GM18858 (cell line): ENCODE measurements around the gene NKAIN2.

Experiments used
- ATAC-seq: cut with Tn5 transposase; IDR thresholded peaks from one replicate; pipeline ENCODE4 v1.9.1; 2021; ENCODE audit not compliant: unreplicated experiment

NKAIN2 gene

DNA sequence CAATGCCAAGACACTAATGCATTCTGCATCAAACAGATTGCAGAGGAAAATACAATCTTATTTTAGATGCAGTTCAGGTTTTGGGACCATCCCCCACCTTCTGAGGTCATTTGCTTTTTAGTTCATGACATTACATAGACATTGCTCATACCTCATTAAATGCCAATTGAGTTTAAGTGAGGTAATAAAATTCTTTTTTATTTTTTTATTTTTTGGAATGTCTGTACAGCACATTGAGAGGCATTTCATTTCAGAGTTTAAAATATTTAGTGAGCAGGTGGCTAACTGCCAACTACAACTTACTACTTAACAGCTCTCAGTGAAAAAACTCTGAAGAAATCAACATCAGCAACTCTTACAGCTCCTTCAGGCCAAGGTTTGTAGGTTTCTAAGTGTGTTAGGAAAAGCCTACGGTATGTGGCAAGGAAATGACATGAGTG, 676.3 kb downstream of the NKAIN2 start:
- ATAC-seq: no peak

DNA sequence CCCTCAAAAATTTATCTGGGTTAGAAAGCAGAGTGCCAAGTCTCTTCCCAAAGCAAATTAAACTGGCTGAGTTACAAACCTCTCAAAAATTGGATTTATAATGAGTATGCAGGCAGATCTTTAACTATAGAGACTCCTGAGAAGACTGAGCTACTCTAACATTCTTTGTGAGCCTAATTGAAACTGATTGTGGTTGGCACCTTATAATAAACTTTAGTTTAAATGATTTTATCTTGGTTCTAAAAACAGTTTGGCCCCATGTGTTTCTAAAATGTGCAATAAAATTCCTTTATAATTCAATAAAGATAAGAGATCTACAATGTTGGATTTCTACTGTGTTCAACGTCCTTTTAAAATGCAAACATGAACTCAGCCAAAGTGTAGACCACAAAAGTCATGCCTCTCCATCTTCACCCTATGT, 678.4 kb downstream of the NKAIN2 start:
- ATAC-seq: no peak

DNA sequence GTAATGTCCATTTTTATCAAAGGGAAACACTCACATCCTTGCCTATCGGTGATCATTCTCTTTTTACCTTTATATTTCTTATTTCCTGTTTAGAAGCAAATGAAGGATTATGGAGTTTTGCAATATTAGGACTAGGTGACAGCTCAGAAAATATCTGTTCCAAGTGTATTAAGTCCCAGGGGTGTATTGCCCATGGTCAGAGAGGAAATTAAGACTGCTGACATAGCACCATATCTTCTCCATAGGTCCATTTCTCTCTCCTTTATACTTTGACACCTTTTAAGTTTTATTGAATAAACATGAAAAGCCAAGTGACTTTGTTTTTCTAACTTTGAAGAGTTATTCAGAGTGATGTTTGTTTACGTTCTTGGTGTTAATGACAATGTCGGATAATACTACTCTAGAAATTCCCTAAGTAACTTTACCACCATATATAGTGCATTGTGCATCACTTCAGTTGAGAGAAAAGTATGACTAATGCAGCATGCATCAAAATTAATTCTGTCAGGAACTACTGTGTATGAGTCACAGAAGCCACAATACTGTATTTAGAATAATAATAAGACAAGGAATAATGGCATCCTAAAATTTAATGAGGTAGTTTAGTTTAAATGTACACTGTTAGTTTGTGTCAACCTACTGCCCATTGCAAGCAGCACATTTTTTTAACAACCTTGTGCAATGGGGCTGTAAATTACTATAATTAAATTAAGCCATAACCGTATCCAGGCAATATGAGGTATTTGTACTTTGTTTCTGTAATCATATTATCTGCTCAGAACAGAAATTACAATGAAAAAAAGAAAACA, 684.2 kb downstream of the NKAIN2 start:
- ATAC-seq: no peak

DNA sequence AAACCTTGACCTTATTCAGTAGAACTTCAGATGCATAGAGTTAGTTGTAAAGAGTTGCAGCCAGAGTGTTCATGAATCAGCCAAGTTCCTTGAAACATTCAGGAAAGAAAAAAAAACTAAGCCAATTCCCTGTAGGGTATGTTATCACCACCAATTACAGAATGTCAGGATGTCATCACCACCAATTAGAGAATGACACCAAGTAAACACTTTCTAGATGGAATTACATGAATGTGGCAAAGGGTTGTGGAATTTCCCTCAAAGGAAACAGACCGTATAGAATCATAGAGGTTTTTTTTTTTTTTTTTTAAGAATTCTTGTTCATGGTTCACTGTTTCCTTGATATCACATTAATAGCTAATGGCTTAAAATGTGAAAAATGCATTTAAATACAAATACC, 686.5 kb downstream of the NKAIN2 start:
- no peak for ATAC-seq

DNA sequence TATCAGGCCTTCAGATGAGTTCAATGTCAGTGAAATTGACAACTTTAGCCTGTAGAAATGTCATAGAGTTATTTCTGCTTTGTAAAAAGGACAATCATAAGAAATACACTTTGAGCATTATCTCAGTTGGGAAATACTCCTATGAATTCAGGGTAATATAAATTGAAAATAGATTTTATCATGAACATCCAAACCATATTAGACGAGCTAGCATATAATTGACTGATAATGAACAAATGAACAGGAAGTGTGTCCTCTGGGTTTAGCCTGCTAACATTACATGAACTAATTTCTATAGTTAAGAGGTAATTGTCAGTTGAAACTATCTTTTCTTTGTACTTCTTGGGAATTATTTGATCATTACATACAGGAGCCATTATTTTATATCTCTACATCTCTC, 689.6 kb downstream of the NKAIN2 start:
- no peak for ATAC-seq

DNA sequence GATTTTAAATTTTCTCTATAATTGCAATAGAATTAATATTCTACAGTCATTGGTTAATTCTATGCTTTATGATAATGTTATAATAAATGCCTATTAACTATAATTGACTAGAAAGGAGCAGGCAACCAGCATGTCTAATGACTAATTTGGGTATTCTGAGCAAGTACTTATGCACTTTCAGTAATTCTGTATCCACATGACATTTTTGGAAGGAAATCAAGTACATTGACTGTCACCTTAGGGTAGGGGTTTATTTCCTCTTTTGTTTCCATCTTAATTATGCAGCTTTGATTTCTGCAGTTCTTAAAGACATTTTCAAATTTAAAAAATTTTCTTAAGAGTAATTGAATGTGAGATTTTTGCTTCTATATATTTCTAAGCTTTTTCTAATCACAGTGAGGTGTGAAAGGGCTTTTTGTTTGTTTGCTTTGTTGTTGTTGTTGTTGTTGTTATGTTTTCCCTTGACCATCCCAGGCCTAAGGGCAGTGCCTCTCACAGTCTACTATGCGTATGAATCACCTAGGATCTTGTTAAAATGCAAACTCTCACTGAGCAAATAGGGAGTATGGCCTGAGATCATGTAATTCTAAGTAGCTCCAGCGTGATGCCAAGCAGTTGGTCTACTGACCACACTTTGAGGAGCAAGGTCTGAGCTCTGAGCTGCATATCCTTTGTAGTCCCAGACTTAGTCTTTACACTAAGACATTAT, 691.4 kb downstream of the NKAIN2 start:
- ATAC-seq: no peak

DNA sequence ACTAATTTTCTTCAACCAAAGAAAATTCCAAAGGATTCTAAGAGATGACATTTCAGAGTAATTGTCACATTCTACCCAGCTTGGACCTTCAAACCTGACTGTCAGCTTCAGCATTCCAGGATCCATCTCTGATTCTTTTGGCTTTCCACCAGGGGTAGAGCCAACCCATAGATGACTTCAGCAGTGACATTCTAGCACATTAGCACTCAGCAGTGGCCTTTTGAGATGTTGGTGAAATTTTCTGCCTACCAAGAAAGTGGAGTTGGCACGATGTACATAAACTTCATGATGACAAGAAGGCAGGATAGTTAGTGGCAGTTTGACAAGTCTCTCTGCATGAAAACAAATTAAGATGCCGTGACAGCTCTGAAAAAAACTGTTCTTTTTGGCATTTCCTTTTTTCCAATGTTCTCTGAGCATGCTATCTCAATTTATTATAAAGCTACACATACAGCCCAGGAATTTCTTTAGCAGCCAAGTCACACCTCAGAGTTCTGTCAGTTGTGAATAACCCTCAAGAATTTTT, 692.1 kb downstream of the NKAIN2 start:
- no peak for ATAC-seq

- no peak for ATAC-seq
Measured at GRCh38 chr6:124496334-124496733, 692.7 kb downstream of the NKAIN2 start.

DNA sequence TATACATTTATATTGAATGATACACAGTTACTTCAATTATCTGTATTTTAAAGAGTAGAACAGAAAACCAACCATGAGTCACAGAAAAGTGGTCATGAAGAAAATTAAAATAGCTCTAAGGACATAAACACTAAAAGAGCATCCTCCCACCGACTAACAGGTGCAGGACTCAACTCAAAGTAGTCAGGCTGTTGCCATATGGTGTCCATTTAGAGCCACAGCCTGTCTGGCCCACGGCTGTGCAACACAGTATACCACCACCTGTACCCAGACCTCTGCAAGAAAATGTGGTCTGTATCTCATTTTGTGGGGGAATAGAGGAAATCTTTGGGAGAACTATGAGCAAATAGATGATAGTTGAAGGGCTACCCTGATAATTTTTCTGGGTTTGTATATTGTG, 708.8 kb downstream of the NKAIN2 start:
- no peak for ATAC-seq

GRCh38 chr6:124517339-124517738, 713.7 kb downstream of the NKAIN2 start:
- no peak for ATAC-seq

DNA sequence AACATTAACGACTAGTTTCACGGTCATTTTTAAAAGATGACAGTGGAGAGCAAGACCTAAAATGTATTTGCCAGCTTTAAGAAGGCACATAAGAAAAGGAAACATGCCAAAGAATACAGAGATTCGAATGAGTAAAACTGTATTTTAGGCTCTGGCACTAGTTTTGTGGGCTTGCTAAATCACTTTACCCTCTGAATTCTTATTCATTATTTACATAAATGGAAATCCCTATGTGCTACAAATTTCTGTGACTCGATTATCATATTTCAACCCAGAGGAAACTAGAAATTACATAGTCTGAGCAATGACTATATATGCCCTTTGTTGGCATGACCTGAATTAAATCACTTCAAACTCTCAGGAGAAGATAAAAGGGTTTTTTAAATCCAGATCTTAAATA, 716.8 kb downstream of the NKAIN2 start:
- ATAC-seq: no peak

DNA sequence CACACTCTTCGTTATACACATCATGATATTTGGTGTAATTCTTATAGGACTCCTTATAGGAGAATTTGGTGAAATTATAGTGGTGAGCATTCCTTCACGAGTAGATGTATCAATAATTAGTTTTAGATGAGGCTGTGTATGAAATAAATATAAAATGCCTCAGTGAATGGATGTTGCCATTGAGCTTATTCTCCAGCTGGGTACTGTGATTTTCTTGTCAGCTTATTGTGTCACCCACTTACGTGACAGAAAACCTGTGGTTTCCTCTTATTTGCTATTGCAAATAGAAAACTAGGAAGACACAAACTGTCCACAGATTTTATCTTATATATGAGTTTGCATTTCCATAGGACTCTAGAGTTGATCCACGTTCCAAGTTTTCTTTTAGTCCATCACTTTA, 718.7 kb downstream of the NKAIN2 start:
- no peak for ATAC-seq

GRCh38 chr6:124524491-124525200, 721.0 kb downstream of the NKAIN2 start:
- ATAC-seq: no peak

- ATAC-seq: no peak
Measured at GRCh38 chr6:124530926-124531325, 727.3 kb downstream of the NKAIN2 start.

DNA sequence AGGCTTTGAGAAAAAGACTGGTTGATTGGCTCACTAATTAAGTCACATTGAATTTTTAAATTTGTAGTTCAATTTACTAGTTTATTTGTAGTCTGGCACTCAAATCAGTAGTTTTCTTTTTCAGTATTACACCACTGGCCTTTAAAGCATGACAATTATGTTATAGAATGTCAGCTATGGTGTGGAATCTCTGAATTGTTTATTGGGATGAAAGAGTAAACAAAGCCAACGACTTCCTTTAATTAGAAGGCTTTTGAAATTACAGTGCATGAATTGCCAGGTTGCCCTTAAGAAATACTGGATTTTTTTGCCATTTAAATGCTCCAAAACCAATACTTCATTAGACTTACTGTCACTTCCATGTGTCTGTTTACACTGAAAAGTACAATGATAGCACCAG, 731.6 kb downstream of the NKAIN2 start:
- no peak for ATAC-seq

DNA sequence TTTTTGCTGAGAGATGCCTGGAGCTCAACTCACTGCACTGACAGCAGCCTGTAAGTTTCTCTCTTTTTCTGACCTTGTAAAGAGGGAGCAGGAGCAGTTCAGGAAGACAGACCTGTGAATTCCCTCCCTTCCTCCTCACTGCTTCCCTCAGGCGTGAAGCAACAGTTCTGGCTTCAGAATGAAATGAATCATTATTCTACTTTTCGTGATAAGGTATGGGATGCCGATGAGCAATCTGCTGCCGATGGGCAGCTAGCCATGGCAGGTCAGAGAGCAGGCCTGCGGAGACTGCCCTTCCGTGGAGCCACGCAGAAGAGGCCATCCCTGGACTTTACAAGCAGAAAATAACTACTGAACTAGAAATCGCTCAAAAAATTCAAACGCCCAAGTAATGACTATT, 732.1 kb downstream of the NKAIN2 start:
- no peak for ATAC-seq

GRCh38 chr6:124536157-124536841, 732.6 kb downstream of the NKAIN2 start:
- no peak for ATAC-seq

DNA sequence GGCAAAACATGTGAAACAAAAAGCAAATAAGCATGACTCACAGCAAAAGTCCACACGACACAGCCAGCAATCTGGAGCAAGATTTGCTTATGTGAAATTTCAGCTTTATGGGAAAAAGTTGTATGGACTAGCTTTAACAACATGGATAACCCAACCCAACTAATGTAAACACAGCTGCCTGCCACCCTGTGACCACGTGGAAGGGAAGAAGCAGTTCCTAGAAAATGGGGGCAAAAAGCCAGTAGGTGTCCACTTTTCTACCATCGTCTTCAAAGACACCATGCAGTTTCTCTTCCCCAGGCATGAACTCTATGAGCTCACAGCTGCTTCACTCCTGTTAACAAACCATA, 733.2 kb downstream of the NKAIN2 start:
- no peak for ATAC-seq

DNA sequence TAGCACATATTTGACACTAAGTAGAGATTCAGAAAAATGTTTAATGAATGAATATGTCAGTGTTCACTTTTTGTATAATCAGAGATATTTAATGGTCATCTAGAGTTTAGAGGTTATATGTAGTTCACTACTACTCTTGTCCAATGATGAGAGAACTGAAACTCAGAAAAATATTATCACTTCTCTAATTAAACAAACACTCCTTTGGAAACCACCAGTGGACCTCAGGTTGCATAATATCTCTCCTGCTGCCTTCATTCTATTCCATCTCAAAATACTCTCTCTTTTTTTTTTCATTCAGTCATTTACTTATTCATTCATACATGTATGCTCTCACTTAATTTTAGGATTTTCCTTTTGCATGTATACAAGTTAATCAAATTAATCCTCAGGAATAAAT, 735.4 kb downstream of the NKAIN2 start:
- ATAC-seq: no peak

- ATAC-seq: no peak
Measured at GRCh38 chr6:124541573-124541972, 737.9 kb downstream of the NKAIN2 start.

DNA sequence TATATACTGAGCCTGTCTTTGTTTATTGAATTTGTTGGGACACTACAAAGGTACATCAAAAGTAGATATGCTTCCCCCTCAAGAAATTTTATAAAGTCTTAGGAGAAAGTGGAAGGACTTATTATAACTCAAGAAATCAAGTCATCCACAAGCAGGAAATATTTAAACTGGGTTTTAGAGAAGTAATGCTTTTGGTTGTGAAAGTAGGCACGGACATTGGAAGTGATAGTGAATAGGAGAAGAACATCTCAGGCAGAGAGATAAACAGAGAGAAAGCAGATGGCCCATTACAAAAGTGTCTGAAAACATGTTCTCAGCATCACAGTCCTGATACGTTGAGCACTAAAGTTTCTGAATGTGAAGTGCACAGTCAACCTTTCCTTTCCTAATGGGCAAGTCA, 742.9 kb downstream of the NKAIN2 start:
- ATAC-seq: no peak
